HL-60/S4 treated with retinoic acid at 250 ng/mL for 4 days and 3 days (cell line): ENCODE measurements around the gene ANKLE1.
"Not testable (repeated sequence)": the region's sequence is repeated elsewhere in the genome, so short reads cannot be mapped to it uniquely, and the experiment has no call there.

Experiments used
- in situ Hi-C: fragments of 300-500 bp; cut with MboI; formaldehyde crosslinking; loops from 2 replicates; pipeline ENCODE4 v1.7.0; 2022; ENCODE audit warnings: low sequenced_read_pairs

Gene ANKLE1

DNA sequence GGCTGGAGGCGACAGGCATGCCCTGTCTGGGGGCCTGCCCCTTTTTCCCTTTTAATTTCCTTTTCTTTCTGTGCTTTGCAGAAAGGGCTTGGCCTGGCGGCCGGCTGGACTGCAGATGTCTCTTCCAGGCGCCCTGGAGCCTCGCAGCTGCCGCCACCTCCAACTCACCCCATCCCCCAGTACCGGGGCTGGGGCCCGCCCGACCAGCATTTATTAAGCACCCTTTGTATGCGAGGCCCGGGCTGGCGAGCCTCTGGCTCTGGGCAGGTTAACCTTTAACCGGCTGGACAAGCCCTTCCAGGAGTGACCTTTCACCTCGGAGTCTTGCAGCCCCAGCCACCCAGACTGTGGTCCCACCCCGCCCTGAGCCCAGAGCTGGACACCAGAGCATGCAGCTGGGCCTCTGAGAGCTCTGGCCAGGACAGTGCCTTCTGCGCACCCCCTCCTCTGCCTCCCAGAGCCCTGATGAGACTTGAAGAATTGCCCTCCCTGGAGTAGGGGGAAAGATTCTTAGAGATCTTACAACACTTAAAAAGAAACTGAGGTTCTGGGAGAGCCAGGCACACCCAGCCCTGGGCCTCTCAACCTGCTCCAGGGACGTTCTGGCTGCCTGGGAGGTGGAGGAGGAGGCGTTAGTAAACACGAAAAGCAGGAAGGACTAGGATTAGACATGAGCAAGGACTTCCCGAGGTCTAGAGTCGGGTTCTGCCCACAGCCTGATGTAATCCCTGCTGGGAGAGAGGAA is 34.8 kb upstream of the ANKLE1 start:
- in situ Hi-C loops, result no loop called here

DNA sequence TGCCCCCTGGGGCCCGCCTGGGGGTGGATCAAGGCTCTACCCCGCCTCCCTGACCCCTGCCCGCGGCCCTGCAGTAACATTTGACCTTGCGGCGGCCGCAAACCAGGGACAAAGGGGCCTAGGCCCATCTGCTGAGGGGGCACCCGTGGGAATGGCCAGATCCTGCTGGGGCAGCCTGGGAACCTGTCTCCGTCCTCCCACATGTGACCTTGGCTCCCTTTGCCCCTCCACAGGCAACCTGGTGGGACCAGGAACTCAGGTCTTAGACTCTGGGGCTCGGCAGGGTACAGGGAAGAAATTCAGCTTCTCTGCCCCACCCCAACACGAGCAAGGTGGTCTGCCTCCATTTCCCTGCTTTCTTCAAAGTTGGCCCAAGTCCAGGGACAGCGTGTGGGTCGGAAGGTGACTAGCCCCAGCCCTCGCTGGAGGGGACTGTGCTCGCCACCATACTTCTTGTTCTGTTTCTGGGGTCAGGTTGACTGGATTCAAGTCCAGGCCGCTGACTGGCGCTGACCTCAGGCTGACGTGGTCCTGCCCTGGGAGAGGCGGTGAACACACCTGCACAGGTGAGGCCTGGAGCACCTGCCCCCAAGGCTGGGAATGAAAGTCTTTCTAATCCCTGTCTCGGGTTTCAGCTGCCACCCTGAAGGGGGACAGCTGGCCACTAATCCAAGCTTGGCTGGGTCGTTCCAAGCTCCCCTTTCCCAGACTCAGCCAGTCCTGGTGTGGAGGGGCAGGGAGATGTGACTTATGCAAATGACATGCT is 33.5 kb upstream of the ANKLE1 start:
- in situ Hi-C loops, result no loop called here

DNA sequence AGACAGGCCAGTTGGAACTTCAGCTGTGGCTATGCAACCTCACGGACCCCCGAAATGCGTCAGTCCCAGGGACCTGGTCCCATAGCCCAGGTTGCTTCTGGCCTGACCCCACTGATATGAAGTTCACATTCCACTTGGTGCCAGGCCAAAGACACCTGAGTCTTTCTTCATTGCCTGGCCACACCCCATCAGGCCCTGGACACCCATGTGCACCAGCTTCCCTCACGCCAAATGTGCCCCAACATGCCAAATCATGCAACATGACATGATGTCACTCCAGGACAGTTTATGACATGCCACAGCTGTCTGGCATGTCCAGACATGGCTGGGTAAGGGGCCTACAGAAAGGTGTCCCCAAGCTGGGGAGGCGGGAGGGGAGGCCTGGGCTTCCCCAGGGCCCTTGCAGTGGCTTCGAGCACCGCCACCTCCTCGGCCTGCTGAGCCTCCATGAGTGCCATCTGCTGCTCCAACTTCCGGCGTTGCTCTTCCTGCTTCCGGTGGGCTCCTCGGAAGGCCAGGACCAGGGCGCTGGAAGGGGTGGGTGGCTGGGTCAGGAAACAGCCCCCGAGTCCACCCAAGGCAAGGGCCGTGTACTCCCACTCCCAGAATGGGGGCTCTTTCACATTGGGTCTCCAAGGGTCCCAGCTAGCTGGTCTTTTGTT is 31.7 kb upstream of the ANKLE1 start:
- in situ Hi-C loops, result no loop called here

DNA sequence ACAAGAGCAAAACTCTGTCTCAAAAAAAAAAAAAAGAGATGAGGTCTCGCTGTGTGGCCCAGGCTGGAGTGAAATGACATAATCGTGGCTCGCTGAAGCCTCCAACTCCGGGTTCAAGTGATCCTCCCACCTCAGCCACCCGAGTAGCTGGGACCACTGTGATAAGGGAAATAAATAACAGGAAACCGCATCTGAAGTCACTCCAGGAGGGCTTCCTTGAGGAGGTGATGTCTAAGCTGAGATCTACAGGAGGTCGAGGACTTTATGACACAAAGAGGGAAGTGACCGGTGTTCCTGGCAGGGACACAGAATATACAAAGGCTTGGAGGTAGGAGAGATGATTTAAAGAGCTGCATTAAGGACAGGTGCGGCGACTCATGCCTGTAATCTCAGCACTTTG is 27.1 kb upstream of the ANKLE1 start:
- in situ Hi-C loops, result no loop called here

DNA sequence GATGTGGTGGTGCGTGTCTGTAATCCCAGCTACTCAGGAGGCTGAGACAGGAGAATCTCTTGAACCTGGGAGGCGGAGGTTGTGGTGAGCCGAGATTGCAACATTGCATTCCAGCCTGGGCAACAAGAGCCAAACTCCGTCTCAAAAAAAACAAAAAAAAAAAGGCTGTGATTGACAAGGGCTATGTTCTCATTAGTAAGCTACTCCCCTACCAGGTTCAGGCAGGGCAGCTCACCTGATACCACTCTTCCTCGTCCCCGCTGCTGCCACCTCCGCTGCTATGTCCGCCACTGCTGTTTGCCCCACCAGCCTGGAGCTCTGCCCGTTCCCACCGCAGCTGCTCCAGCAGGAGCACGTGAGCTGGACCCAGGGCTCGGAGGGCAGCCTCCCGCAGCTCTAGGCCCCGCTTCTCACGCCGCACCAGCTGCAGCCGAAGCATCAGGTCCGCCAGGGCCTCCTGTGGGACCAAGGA is 26.5 kb upstream of the ANKLE1 start:
- in situ Hi-C loops, result no loop called here

DNA sequence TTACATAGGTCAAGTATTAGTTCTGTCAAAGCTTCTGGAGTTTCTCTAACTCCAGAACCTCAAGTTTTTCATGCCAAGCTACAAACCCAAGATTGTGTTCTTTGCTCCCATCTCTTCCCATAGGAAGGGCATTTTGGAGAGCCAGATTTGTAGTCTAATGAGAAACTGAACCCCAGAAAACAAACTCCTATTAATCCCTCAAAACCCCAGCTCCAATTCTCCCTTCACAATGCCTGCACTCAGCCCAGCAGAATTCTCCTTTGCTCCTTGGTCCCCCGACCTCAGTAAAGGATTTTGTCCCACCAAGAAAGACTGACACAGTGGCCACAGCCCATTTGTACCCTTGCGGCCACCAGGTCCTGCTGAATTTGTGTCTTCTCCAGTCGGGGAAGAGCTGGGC is 25.6 kb upstream of the ANKLE1 start:
- in situ Hi-C loops, result no loop called here

DNA sequence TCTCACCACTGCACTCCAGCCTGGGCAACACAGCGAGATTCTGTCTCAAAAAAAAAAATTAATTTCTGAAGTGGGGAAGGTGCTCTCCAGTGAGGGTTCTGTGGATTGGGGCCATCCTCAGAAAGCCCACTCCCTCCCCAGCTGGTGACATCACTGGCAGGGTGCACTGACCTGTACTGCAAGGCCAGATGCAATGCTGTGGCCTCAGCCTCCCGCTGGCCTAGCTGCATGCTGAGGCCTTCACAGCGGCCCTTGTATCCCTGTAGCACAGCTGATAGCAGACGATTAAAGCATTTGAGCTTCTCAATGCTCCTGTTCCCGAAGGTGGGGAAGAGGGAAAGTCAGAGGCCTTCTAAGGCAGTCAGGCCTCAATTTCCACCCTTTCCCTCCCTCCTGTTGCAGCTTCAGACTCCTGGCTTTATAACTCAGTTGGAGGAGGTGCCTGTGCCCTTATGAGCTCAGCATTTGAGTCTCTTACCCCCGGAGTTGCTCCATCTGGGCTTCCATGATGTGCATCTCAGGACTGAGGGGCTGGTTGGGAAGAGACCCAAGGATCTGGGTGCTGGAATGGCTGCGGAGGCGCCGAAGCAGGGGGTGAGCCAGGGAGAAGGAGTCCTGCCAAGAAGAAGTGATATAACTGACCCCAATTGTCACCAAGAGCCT is 22.5 kb upstream of the ANKLE1 start:
- in situ Hi-C loops, result no loop called here

DNA sequence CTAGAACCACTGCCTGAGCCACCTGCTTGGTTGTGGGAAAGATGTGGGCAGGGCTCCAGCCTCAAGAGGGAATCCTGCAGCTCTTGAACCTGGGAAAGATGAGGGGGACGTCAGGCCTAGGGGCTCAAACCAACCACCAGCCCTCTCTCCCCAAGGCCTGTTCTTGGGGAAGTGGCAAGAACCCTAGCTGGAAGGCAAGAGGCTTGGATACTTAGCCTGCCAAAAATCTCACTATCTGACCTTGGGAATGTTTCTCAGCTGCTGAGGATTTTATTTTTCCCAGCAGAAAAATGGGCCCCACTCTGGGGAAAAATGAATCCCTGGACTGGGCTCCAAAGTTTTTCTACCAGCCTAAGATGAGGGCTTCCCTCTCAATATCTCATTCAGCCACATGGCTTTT is 21.8 kb upstream of the ANKLE1 start:
- in situ Hi-C loops, result no loop called here

DNA sequence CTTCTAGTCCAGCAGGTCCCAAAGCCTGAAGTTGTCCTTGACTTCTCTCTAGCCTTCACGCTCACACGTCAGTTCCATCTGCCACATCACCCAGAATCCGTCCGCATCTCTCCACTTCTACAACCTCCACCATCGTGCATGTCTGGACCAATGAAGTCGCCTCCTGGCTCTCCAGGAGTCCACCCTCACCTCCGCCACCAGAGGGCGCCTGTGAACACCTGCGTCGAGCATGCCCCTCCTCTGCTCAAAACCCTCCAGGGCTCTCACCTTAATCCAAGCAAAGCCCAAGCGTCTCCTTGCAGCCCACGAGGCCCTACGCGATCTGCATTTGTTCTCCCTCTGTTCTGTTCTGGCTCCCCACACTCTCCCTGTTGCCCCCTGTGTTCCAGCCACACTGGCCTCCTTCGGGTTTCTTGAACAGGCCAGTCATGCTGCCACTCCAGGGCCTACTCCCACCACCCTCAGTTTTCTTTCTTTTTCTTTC is 20.8 kb upstream of the ANKLE1 start:
- in situ Hi-C loops, result no loop called here

DNA sequence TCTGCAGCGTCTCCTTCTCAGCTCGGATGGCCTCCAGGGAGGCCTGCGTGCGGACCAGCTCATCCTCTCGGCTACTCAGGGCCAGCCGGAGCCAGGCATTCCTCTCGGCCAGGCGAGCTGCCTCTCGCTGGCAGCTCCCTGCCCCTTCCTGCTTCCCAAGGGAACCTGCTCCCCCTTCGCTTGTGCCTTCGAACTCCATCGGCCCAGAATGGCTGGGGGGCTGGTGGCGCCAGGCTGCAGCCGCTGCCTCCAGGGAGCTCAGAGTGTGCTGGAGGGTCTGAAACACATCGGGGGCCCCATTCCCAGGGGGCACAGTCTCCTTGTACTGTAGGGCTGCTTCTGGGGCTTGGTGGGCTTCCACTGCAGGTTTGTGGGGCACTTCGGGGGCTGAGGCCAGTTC is 19.1 kb upstream of the ANKLE1 start:
- in situ Hi-C loops, result no loop called here

DNA sequence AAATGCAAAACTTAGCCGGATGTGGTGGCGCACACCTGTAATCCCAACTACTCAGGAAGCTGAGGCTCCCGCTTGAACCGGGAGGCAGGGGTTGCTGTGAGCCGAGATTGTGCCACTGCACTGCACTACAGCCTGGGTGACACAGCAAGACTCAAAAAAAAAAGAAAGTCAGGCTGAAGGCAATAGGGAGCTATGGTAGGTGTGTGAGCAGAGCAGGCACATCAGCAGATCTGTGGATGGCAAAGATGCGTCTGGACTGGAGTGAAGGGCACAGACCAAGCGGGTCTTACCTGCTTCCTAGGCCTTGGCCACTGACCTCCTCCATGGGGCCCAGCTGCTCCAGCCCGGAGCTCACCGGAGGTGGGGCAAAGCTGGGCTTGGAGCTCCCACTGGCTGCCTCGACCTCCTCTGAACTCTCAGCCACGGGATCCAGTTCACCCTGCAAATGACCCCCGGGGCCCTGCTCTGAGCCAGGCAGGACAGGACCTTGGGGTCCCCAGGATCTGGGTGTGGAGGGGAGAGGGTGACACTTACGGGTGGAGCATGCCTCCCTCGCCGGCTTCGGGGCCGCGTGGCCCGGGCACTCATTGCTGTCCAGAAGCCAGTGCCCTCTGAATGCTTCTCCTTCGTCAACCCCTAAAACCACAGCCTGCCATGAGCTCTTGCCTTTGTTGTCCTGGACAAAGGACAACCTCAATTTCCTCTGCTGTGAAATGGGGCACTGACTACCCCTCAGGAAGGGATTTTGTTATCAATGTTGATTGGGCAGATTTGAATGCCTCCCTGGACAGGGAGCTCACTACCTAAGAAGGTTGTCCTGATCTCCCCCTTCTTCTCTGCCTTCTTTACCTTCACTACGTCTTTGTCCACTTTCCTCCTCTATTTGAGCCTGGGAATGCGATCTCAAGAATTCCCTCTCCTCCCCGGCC is 17.7 kb upstream of the ANKLE1 start:
- in situ Hi-C loops, result no loop called here

DNA sequence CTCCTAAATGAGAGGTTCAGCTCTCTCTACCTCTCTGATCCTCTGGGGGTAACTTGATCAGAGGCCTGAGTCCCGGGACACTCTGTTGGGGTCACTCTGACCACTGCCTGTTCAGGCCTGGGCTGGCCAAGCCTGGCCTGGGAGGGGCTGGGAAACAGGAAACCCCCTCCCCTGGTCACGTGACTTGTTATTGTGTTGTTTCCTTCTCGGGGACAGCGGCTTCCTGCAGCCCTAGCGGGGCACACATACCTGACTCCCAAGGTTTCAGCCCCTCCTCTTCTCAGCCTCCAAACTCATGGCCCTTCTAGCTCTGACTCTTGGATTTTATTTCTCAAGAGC is 17.1 kb upstream of the ANKLE1 start, which contains the start of gene USHBP1:
Gene USHBP1 (minus strand): TSS at position 105 of the 339 bp plus-strand sequence. CDS start 446 bp downstream, outside the sequence.
- in situ Hi-C loops, result no loop called here

DNA sequence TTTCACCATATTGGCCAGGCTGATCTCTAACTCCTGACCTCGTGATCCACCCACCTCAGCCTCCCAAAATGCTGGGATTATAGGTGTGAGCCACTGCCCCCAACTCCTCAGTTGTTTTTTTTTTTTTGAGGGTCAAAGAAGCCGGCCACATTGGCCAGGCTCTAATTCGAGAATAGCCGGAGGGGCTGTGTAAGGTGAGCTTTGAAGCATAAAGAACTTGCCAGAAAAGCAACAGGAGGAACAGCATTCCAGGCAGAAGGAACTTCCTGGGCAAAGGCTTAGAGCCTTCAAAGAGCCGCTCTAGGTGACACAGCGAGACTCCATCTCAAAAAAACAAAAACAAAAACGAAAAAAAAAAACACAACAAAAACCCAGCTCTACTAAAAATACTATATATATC is 15.7 kb upstream of the ANKLE1 start:
- in situ Hi-C loops, result no loop called here

DNA sequence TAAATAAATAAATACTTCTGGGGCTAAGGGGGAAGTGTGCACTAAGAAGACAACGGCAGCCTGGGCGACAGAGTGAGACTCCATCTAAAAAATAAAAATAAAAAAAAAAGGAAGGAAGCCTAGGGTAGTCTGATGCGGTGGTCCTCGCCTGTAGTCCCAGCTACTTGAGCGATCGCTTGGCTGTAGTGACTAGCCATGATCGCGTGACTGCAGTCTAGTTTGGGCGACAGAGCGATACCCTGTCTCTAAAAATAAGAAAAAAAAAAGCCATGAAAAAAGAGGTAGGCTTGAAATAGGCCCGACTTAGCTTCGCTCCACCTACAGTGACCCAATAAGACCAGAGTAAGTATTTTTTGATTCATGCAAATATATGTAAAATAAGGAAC is 15.1 kb upstream of the ANKLE1 start:
- in situ Hi-C loops, result no loop called here

DNA sequence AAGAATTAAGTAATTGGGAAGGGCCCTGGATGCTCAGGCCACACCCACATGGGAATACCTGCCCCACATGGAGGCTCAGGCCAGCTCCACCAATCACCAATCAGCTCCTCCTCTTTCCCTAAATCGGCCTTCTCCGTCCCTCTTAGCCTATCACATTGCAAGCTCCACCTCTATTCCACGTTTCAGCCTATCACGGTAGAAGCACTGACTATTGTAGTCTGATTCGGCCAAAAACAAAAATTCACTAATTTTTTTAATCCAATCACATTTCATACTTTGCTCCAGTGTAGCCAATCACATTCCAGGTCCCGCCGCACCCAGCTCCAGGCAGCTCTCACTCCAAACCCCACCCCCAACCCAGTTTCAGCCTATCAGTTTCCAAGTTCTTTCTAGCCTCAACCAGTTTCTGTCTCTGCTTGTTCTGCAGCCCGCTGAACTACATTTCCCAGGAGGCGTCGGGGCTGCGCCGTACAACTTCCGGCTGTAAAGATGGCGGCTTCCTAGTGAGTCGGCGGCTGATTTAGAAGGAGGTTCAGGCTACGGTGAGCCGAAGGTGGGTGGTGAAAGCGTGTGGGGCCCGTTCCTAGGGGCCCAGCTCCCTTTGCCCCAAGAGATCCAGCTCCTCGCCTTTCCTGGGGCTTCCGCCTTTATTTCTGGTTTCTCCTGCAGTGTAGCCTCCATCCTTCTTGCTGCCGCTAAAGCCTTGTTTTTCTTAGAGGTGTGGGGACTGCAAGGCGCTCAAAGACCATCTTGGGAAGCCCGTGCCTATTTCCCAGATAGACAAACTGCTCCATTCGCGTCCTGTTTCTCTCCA is 14.5 kb upstream of the ANKLE1 start, which contains the start of gene BABAM1:
Gene BABAM1 (plus strand): TSS at position 469 of the 814 bp plus-strand sequence. CDS start 1,364 bp downstream, outside the sequence.
- in situ Hi-C loops, result no loop called here

DNA sequence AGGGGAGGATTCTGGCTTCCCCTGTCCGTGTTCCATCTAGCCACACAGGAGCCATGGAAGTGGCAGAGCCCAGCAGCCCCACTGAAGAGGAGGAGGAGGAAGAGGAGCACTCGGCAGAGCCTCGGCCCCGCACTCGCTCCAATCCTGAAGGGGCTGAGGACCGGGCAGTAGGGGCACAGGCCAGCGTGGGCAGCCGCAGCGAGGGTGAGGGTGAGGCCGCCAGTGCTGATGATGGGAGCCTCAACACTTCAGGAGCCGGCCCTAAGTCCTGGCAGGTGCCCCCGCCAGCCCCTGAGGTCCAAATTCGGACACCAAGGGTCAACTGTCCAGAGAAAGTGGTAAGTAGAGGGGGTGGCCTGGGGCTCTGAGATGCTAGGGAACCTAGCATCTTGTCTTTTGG is 12.9 kb upstream of the ANKLE1 start:
- in situ Hi-C loops, result no loop called here

DNA sequence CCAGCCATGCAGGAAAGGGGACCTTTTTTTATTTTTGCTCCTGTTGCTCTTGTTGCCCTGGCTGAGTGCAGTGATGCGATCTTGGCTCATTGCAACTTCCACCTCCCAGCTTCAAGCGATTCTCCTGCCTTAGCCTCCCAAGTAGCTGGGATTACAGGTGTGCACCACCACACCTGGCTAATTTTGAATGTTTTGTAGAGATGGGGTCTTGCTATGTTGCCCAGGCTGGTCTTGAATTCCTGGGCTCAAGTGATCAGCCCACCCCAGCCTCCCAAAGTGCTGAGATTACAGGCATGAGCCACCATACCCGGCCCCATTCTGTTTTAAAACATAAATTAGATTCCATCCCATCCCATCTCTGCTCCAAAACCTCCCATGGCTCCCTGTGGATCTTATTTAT is 6.8 kb upstream of the ANKLE1 start:
- in situ Hi-C loops, result not testable (repeated sequence)

DNA sequence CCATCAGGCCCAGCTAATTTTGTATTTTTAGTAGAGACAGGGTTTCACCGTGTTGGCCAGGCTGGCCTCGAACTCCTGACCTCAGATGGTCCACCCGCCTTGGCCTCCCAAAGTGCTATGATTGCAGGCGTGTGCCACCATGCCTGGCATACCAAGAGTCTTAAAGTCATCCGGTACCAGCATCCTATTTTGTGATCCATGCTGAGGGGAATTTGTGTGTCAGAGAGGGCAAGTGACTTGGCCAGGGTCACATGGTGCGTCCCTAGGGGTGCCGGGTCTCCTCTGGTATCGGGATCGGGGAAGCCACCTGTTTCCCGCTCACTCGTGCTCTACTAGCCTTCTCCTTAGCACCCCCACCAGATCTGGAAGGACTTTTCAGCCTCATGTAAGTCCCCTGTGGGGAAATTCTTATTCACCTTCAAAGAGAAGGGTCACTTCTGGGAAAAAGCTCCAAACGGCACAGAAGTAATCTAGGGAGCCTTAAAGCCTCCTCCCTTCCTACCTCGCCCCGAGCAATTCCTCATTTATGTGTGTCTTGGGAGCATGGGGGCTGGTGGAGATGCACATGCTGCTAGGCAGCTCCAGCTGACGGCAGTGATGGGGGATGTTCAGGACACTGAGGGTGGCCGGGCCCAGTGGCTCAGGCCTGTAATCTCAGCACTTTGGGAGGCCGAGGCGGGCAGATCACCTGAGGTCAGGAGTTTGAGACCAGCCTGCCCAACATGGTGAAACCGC is 6.1 kb upstream of the ANKLE1 start:
- in situ Hi-C loops, result no loop called here
